RKO (cell line): ENCODE measurements around the gene AURKAIP1.

Source experiments
- DNase-seq: peaks from one replicate; pipeline ENCODE4 v3.0.0-alpha.2; 2016; ENCODE audit warnings: low spot score

The AURKAIP1 gene

DNA sequence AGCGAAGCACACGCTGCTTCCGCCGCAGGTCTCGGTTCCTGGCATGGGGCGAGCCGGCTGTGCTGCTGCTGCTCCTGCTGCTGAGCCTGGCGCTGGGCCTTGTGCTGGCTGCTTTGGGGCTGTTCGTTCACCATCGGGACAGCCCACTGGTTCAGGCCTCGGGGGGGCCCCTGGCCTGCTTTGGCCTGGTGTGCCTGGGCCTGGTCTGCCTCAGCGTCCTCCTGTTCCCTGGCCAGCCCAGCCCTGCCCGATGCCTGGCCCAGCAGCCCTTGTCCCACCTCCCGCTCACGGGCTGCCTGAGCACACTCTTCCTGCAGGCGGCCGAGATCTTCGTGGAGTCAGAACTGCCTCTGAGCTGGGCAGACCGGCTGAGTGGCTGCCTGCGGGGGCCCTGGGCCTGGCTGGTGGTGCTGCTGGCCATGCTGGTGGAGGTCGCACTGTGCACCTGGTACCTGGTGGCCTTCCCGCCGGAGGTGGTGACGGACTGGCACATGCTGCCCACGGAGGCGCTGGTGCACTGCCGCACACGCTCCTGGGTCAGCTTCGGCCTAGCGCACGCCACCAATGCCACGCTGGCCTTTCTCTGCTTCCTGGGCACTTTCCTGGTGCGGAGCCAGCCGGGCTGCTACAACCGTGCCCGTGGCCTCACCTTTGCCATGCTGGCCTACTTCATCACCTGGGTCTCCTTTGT lies 41.3 kb downstream of the AURKAIP1 start:
- no peak for DNase-seq

- no peak for DNase-seq
Observed at GRCh38 chr1:1332774-1333480, 42.1 kb downstream of the AURKAIP1 start.

DNA sequence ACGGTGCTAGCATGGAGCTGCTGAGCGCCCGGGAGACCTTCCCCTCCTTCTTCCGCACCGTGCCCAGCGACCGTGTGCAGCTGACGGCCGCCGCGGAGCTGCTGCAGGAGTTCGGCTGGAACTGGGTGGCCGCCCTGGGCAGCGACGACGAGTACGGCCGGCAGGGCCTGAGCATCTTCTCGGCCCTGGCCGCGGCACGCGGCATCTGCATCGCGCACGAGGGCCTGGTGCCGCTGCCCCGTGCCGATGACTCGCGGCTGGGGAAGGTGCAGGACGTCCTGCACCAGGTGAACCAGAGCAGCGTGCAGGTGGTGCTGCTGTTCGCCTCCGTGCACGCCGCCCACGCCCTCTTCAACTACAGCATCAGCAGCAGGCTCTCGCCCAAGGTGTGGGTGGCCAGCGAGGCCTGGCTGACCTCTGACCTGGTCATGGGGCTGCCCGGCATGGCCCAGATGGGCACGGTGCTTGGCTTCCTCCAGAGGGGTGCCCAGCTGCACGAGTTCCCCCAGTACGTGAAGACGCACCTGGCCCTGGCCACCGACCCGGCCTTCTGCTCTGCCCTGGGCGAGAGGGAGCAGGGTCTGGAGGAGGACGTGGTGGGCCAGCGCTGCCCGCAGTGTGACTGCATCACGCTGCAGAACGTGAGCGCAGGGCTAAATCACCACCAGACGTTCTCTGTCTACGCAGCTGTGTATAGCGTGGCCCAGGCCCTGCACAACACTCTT lies 42.8 kb downstream of the AURKAIP1 start:
- DNase-seq = no peak

DNA sequence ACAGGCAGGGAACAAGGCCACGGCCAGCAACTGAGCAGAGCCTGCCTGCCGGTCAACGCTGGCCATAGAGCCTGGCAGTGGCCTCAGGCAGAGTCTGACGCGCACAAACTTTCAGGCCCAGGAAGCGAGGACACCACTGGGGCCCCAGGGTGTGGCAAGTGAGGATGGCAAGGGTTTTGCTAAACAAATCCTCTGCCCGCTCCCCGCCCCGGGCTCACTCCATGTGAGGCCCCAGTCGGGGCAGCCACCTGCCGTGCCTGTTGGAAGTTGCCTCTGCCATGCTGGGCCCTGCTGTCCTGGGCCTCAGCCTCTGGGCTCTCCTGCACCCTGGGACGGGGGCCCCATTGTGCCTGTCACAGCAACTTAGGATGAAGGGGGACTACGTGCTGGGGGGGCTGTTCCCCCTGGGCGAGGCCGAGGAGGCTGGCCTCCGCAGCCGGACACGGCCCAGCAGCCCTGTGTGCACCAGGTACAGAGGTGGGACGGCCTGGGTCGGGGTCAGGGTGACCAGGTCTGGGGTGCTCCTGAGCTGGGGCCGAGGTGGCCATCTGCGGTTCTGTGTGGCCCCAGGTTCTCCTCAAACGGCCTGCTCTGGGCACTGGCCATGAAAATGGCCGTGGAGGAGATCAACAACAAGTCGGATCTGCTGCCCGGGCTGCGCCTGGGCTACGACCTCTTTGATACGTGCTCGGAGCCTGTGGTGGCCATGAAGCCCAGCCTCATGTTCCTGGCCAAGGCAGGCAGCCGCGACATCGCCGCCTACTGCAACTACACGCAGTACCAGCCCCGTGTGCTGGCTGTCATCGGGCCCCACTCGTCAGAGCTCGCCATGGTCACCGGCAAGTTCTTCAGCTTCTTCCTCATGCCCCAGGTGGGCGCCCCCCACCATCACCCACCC lies 43.7 kb downstream of the AURKAIP1 start, which contains the start of gene TAS1R3:
Gene TAS1R3, plus strand, starts transcription at position 213 of the 898 bp plus-strand sequence. Its CDS starts 66 bp downstream, at position 279.
- no peak for DNase-seq

- no peak for DNase-seq
Observed at GRCh38 chr1:1330366-1331067, 44.5 kb downstream of the AURKAIP1 start.

- DNase-seq = no peak
Observed at GRCh38 chr1:1329304-1330210, 45.5 kb downstream of the AURKAIP1 start.

- DNase-seq = no peak
Observed at GRCh38 chr1:1328254-1328653, 46.8 kb downstream of the AURKAIP1 start.

GRCh38 chr1:1327291-1327690 lies 47.7 kb downstream of the AURKAIP1 start:
- DNase-seq = no peak

- DNase-seq = no peak
Observed at GRCh38 chr1:1326075-1326605, 48.9 kb downstream of the AURKAIP1 start.

- peak; percentile 38 for DNase-seq
Observed at GRCh38 chr1:1325288-1326074, 49.5 kb downstream of the AURKAIP1 start.

- DNase-seq = peak; percentile 92
Observed at GRCh38 chr1:1324524-1325287, 50.3 kb downstream of the AURKAIP1 start, which contains the start of the genes CPTP and INTS11. Gene CPTP, plus strand, starts transcription at chr1:1324802. Its CDS starts 2,109 bp downstream, at chr1:1326911. Gene INTS11, minus strand, starts transcription at chr1:1324660. Its CDS starts 52 bp downstream, at chr1:1324608.

GRCh38 chr1:1324084-1324523 lies 50.9 kb downstream of the AURKAIP1 start:
- peak; percentile 54 for DNase-seq
